MG63 (cell line): Measurements from ENCODE around the gene JRKL. TPM values are rescaled to one million over a fixed set of nuclear protein-coding genes. Genes with fewer than 3 reads are reported as not detected.

Experiments used
- total RNA-seq: library from RNA; depleted of rRNA; stranded (reverse); fragments of >200 nt; shearing (Covaris generic); gene quantifications from 2 replicates; pipeline ENCODE4 v1.2.3, GENCODE V29; 2014; ENCODE audit warnings: low replicate concordance; rRNA removed

JRKL gene
- total RNA-seq, 1 experiment from 2014 or later: 1.8 TPM

Other genes starting within 250 kb of the JRKL start
- gene MAML2, start 46.8 kb upstream of the JRKL start, total RNA-seq: 0.82 and 1.7 TPM in 2 replicates
- 3.4 and 9.9 TPM in 2 replicates for gene CCDC82, start 101 bp upstream of the JRKL start, total RNA-seq